Stimulated activated effector memory CD8-positive, alpha-beta T cell treated with anti-CD3 and anti-CD28 coated beads, Interleukin-12 subunit alpha, Interleukin-12 subunit beta, amount 100 ng/mL, for 72 hours (primary cell): Measurements from ENCODE around the gene GJA5.

Source experiments
- ATAC-seq: fragments of 150-1000 bp; cut with Tn5 transposase; 2 replicates; pipeline ENCODE4 v1.10.0; 2021
- DNase-seq, 2 donors: peaks; one replicate each; pipeline ENCODE4 v3.0.0; 2021 to 2022; ENCODE audit warnings: low spot score in 2 of 2
- H3K27ac Mint-ChIP-seq: one replicate; pipeline ENCODE4 v1.8.0; 2022; ENCODE audit warnings: mild to moderate bottlenecking, mixed read lengths
- H3K36me3 Mint-ChIP-seq: one replicate; pipeline ENCODE4 v1.8.0; 2022; ENCODE audit warnings: mild to moderate bottlenecking, mixed read lengths
- H3K4me1 Mint-ChIP-seq: one replicate; pipeline ENCODE4 v1.8.0; 2022; ENCODE audit warnings: mixed read lengths
- H3K4me3 Mint-ChIP-seq: one replicate; pipeline ENCODE4 v1.8.0; 2022; ENCODE audit warnings: mild to moderate bottlenecking, mixed read lengths
- H3K9me3 Mint-ChIP-seq: one replicate; pipeline ENCODE4 v1.8.0; 2022; ENCODE audit warnings: mixed read lengths

The GJA5 gene

GRCh38 chr1:147723691-147724323 lies 36.6 kb downstream of the GJA5 start:
- Mint-ChIP-seq H3K27ac (no peak overlapping the region), H3K36me3 (no peaks in the 10 kb centered on the region), H3K4me1 (peaks cover 6% of the 10 kb centered on the region), H3K9me3 (peaks cover 2% of the 10 kb centered on the region), H3K4me3 (no peak overlapping the region)
- ATAC-seq (peak; percentile 47), DNase-seq (no peak)

GRCh38 chr1:147722124-147722523 lies 38.3 kb downstream of the GJA5 start:
- H3K4me1 Mint-ChIP-seq: peaks cover 11% of the 10 kb centered on the region
- no peak overlapping the region for H3K27ac Mint-ChIP-seq
- DNase-seq (no peak), ATAC-seq (no peak)
- H3K9me3 Mint-ChIP-seq: peaks cover 2% of the 10 kb centered on the region
- no peaks in the 10 kb centered on the region for H3K36me3 Mint-ChIP-seq
- no peak overlapping the region for H3K4me3 Mint-ChIP-seq

- no peak overlapping the region for H3K27ac Mint-ChIP-seq
- H3K36me3 Mint-ChIP-seq: no peaks in the 10 kb centered on the region
- ATAC-seq (no peak), DNase-seq (no peak)
- H3K4me3 Mint-ChIP-seq: no peak overlapping the region
- peaks cover 14% of the 10 kb centered on the region for H3K4me1 Mint-ChIP-seq
- peaks cover 2% of the 10 kb centered on the region for H3K9me3 Mint-ChIP-seq
Measured at GRCh38 chr1:147721716-147722115, 38.7 kb downstream of the GJA5 start.

GRCh38 chr1:147720557-147720956 lies 39.8 kb downstream of the GJA5 start:
- peaks cover 14% of the 10 kb centered on the region for H3K4me1 Mint-ChIP-seq
- H3K27ac Mint-ChIP-seq: peak overlapping the region; percentile 39
- peaks cover 2% of the 10 kb centered on the region for H3K9me3 Mint-ChIP-seq
- no peaks in the 10 kb centered on the region for H3K36me3 Mint-ChIP-seq
- DNase-seq (no peak), ATAC-seq (no peak)
- no peak overlapping the region for H3K4me3 Mint-ChIP-seq

GRCh38 chr1:147719711-147720225 lies 40.6 kb downstream of the GJA5 start:
- H3K36me3 Mint-ChIP-seq: no peaks in the 10 kb centered on the region
- no peak overlapping the region for H3K4me3 Mint-ChIP-seq
- no peak for DNase-seq
- peak overlapping the region; percentile 39 for H3K27ac Mint-ChIP-seq
- peaks cover 2% of the 10 kb centered on the region for H3K9me3 Mint-ChIP-seq
- H3K4me1 Mint-ChIP-seq: peaks cover 14% of the 10 kb centered on the region
- no peak for ATAC-seq

- peaks cover 14% of the 10 kb centered on the region for H3K4me1 Mint-ChIP-seq
- H3K9me3 Mint-ChIP-seq: peaks cover 2% of the 10 kb centered on the region
- no peak overlapping the region for H3K4me3 Mint-ChIP-seq
- H3K36me3 Mint-ChIP-seq: no peaks in the 10 kb centered on the region
- DNase-seq (no peak), ATAC-seq (no peak)
- H3K27ac Mint-ChIP-seq: no peak overlapping the region
Measured at GRCh38 chr1:147719029-147719698, 41.2 kb downstream of the GJA5 start.

GRCh38 chr1:147717706-147718097 lies 42.7 kb downstream of the GJA5 start:
- no peak for ATAC-seq
- Mint-ChIP-seq H3K27ac (no peak overlapping the region), H3K4me1 (peaks cover 9% of the 10 kb centered on the region), H3K4me3 (no peak overlapping the region), H3K9me3 (peaks cover 2% of the 10 kb centered on the region), H3K36me3 (no peaks in the 10 kb centered on the region)
- DNase-seq: no peak

- Mint-ChIP-seq H3K9me3 (peaks cover 2% of the 10 kb centered on the region), H3K27ac (no peak overlapping the region), H3K4me3 (no peak overlapping the region), H3K4me1 (peaks cover 9% of the 10 kb centered on the region), H3K36me3 (no peaks in the 10 kb centered on the region)
- peak; percentile 75 for ATAC-seq
- no peak for DNase-seq
Measured at GRCh38 chr1:147717051-147717705, 43.2 kb downstream of the GJA5 start.

- H3K9me3 Mint-ChIP-seq: no peaks in the 10 kb centered on the region
- H3K4me3 Mint-ChIP-seq: no peak overlapping the region
- DNase-seq (no peak), ATAC-seq (no peak)
- no peaks in the 10 kb centered on the region for H3K36me3 Mint-ChIP-seq
- H3K27ac Mint-ChIP-seq: no peak overlapping the region
- peaks cover 8% of the 10 kb centered on the region for H3K4me1 Mint-ChIP-seq
Measured at GRCh38 chr1:147712605-147713004, 47.8 kb downstream of the GJA5 start.
